HL-60 (cell line): Measurements from ENCODE around the gene MIOS.

Experiments used
- DNase-seq, 2 experiments: peaks; one replicate each; pipeline ENCODE4 v3.0.0-alpha.2; 2010 to 2020; ENCODE audit warnings: low read depth in 1 of 2, low spot score in 1 of 2
- H3K27ac ChIP-seq: fragments of 250-450 bp; sonication (Bioruptor Pico); replicated peaks from 2 replicates; pipeline ENCODE4 v1.5.1; 2020; ENCODE audit warnings: mild to moderate bottlenecking, moderate library complexity
- H3K27me3 ChIP-seq: fragments of 250-450 bp; sonication (Bioruptor Pico); 2 replicates; pipeline ENCODE4 v1.5.1; 2021; ENCODE audit warnings: mild to moderate bottlenecking, moderate library complexity; ENCODE audit not compliant: insufficient read depth, poor library complexity, severe bottlenecking
- H3K4me3 ChIP-seq: replicated peaks from 2 replicates; pipeline ENCODE4 v1.5.1; 2011; ENCODE audit warnings: mild to moderate bottlenecking, control low read depth, low read length; ENCODE audit not compliant: insufficient read depth
- GABPA ChIP-seq: IDR thresholded peaks from 2 replicates; pipeline ENCODE4 v1.6.1; 2012; ENCODE audit warnings: low read depth
- POLR2AphosphoS5 ChIP-seq: IDR thresholded peaks from 2 replicates; pipeline ENCODE4 v1.6.1; 2012; ENCODE audit warnings: low read depth
- SPI1 ChIP-seq: IDR thresholded peaks from 2 replicates; pipeline ENCODE4 v1.6.1; 2012; ENCODE audit warnings: low read depth, mild to moderate bottlenecking, borderline replicate concordance
- TF ChIP-seq, protein P1 (sequence below): IDR thresholded peaks from 2 replicates; pipeline ENCODE4 v1.6.1; 2012; ENCODE audit warnings: low read depth; ENCODE audit not compliant: insufficient replicate concordance
- TF ChIP-seq, protein P2 (sequence below): IDR thresholded peaks from one replicate; pipeline ENCODE4 v1.5.1; 2011; ENCODE audit warnings: low read length, control low read depth, inconsistent platforms; ENCODE audit not compliant: insufficient read depth

The MIOS gene

DNA sequence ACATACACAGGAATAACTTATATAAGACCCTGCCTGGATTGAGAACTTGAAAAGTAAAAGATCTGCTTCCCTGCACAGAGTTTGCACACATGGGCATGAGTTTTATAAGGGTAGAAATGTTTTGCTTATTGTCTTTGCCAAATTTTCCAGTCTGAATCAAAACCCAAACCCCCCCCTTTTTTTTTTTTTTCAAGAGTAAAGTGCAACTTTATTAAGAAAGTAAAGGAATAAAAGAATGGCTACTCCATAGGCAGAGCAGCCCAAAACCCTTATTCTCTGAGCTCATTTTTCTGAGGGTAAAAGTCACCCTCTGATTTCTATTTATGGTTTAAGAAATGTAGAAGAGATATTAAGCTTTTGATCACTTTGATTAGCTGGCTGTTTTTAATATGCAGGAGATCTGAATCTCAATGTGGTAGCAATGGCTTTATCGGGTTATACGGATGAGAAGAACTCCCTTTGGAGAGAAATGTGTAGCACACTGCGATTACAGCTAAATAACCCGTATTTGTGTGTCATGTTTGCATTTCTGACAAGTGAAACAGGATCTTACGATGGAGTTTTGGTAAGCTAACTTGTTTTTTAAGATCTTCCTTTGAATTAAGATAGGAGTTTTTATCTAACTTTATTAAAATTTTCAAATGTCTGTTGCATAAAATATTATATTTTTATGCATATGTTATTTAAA is 18.7 kb downstream of the MIOS start:
- no peak for DNase-seq
- no peak overlapping the region for H3K4me3 ChIP-seq
- H3K27me3 ChIP-seq: no peaks in the 10 kb centered on the region
- H3K27ac ChIP-seq: no peak overlapping the region
- TF ChIP-seq, protein P1, sequence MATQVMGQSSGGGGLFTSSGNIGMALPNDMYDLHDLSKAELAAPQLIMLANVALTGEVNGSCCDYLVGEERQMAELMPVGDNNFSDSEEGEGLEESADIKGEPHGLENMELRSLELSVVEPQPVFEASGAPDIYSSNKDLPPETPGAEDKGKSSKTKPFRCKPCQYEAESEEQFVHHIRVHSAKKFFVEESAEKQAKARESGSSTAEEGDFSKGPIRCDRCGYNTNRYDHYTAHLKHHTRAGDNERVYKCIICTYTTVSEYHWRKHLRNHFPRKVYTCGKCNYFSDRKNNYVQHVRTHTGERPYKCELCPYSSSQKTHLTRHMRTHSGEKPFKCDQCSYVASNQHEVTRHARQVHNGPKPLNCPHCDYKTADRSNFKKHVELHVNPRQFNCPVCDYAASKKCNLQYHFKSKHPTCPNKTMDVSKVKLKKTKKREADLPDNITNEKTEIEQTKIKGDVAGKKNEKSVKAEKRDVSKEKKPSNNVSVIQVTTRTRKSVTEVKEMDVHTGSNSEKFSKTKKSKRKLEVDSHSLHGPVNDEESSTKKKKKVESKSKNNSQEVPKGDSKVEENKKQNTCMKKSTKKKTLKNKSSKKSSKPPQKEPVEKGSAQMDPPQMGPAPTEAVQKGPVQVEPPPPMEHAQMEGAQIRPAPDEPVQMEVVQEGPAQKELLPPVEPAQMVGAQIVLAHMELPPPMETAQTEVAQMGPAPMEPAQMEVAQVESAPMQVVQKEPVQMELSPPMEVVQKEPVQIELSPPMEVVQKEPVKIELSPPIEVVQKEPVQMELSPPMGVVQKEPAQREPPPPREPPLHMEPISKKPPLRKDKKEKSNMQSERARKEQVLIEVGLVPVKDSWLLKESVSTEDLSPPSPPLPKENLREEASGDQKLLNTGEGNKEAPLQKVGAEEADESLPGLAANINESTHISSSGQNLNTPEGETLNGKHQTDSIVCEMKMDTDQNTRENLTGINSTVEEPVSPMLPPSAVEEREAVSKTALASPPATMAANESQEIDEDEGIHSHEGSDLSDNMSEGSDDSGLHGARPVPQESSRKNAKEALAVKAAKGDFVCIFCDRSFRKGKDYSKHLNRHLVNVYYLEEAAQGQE: no peak
- TF ChIP-seq GABPA (no peak), SPI1 (no peak), POLR2AphosphoS5 (no peak)
- TF ChIP-seq, protein P2, sequence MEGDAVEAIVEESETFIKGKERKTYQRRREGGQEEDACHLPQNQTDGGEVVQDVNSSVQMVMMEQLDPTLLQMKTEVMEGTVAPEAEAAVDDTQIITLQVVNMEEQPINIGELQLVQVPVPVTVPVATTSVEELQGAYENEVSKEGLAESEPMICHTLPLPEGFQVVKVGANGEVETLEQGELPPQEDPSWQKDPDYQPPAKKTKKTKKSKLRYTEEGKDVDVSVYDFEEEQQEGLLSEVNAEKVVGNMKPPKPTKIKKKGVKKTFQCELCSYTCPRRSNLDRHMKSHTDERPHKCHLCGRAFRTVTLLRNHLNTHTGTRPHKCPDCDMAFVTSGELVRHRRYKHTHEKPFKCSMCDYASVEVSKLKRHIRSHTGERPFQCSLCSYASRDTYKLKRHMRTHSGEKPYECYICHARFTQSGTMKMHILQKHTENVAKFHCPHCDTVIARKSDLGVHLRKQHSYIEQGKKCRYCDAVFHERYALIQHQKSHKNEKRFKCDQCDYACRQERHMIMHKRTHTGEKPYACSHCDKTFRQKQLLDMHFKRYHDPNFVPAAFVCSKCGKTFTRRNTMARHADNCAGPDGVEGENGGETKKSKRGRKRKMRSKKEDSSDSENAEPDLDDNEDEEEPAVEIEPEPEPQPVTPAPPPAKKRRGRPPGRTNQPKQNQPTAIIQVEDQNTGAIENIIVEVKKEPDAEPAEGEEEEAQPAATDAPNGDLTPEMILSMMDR: no peak

DNA sequence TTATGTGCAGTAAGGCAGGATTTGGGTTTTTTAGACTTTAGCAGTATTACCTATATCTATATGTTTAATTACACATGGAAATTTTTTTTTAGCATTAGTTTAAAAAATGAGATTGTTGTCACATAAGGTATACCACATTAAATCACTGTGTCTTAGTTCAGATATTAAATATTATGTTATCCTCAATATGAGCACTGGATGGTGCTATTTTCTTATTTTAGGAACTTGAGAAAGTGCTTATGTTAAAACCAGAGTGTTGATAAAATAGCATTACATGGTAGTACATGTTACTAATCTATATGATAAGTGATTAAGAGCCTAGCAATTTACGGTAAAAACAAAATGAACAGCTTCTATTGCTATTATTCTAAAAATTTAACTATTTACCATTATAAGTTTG is 28.8 kb downstream of the MIOS start:
- Histone ChIP-seq H3K4me3 (no peak overlapping the region), H3K27me3 (no peaks in the 10 kb centered on the region), H3K27ac (no peak overlapping the region)
- no peak for DNase-seq
- TF ChIP-seq SPI1 (no peak), GABPA (no peak), POLR2AphosphoS5 (no peak)
- TF ChIP-seq, protein P1: no peak
- TF ChIP-seq, protein P2: no peak

DNA sequence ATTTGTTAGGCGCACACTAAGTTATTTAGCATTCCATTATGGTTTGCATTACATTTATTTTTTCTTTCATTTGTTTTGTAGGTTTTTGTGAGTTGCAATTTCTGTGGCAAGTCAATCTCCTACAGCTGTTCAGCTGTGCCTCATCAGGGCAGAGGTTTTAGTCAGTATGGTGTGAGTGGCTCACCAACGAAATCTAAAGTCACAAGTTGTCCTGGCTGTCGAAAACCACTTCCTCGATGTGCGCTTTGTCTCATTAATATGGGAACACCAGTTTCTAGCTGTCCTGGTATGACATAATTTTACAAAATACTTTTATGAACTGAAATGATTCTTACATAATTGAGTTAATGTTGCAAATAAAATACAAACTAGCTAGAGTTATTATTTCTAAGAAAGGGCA is 29.5 kb downstream of the MIOS start:
- Histone ChIP-seq H3K4me3 (no peak overlapping the region), H3K27ac (no peak overlapping the region), H3K27me3 (no peaks in the 10 kb centered on the region)
- DNase-seq: peak in 1 of 2 experiments; percentile 37
- no peak for TF ChIP-seq SPI1
- TF ChIP-seq, protein P1: no peak
- no peak for TF ChIP-seq POLR2AphosphoS5
- TF ChIP-seq, protein P2: no peak
- no peak for TF ChIP-seq GABPA
